OCI-LY1 (cell line): Measurements from ENCODE around the gene EMCN.

Experiments used
- EZH2 ChIP-seq: fragments of 200-600 bp; sonication (generic), shearing (Covaris generic); IDR thresholded peaks from 2 replicates; pipeline ENCODE4 v1.8.0; 2017; ENCODE audit warnings: borderline replicate concordance, mixed run types, mild to moderate bottlenecking, antibody characterized with exemption, low read length, moderate library complexity, mixed read lengths
- TF ChIP-seq, protein P1 (sequence below): fragments of 200-600 bp; sonication (generic), shearing (Covaris generic); IDR thresholded peaks from 2 replicates; pipeline ENCODE4 v1.5.1; 2017; ENCODE audit warnings: mild to moderate bottlenecking, antibody characterized with exemption, low read length, moderate library complexity, mixed read lengths

DNA sequence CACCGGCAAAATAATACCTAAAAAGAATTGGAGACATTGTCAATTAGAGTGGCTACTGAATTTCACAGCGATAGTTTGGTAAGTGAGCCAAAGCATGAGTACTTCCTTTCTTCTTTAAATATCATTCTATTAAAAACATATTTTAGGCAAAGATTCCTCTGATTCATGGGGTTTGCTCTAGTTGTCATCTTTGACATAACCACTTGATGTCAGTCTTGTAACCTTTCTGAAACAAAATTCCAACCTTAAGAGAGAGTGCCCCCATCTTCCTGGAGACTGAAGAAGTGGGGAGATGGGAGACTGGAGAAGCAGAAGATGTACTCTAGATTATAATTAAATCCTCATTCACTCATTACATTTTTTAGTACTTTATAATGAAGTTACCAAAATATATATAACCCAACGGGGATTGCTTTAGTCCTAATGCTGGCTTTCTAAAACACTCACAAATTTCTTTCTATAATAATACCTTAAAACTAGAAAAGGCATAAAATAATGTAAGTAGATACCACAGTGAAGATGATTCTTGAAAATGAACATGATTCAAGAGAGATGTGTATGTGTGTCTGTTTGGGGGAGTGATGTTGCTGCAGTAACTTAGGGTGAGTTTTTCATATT, 96.4 kb downstream of the EMCN start:
- TF ChIP-seq, protein P1, sequence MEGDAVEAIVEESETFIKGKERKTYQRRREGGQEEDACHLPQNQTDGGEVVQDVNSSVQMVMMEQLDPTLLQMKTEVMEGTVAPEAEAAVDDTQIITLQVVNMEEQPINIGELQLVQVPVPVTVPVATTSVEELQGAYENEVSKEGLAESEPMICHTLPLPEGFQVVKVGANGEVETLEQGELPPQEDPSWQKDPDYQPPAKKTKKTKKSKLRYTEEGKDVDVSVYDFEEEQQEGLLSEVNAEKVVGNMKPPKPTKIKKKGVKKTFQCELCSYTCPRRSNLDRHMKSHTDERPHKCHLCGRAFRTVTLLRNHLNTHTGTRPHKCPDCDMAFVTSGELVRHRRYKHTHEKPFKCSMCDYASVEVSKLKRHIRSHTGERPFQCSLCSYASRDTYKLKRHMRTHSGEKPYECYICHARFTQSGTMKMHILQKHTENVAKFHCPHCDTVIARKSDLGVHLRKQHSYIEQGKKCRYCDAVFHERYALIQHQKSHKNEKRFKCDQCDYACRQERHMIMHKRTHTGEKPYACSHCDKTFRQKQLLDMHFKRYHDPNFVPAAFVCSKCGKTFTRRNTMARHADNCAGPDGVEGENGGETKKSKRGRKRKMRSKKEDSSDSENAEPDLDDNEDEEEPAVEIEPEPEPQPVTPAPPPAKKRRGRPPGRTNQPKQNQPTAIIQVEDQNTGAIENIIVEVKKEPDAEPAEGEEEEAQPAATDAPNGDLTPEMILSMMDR, result peak; percentile 48
- TF ChIP-seq EZH2, result no peak
